Raji (cell line): ENCODE measurements around the gene NUP160.

ENCODE experiments used
- POLR2A ChIP-seq: IDR thresholded peaks from 2 replicates; pipeline ENCODE4 v1.6.1; 2011; ENCODE audit warnings: low read depth, low read length, control low read depth; ENCODE audit not compliant: insufficient read depth

The NUP160 gene

DNA sequence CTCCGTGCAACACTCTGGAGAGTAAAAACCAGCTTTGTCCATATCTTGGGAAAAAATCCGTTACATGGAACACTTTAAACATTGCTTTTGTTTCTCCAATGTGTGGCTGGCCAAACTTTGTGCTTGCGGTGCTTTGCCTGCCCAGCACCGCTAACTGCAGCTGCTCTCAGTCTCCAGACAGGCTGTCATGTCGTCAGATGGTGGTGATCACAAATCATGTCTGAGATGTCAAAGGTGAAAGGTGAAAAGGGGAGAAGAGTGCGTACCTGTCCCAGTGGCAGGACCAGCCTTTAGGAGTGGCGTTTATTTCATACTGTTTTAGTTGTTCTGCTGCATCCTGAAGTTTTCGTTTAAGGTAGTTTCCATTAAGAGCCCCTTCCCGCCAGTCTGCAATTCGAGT, 115.9 kb downstream of the NUP160 start:
- no peak for TF ChIP-seq POLR2A

DNA sequence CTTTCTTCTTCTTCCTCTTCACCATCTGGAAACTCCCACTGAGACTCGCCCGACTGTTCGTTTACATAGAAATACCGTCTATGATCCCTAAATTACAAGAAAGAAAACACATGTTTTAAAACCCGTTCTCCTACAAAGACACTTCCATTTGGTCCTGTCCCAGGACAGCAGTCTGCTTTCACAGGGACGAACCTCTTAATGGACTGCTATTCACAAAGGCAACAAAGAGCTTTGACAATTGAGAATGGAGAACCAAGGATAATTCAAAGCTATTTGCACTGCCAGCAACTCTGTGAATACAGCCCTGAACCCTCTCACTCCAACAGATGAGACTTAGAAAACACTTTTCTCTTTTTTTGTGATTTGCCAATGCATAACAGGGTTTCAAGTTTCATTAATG, 116.7 kb downstream of the NUP160 start:
- no peak for TF ChIP-seq POLR2A
